ENCODE data around the gene ST3GAL6.

GRCh38 chr3:98745718-98746117 is 17.4 kb upstream of the ST3GAL6 start:
- TF ChIP-seq POLR2A (IDR thresholded peaks at IDR 0.05; ENCODE audit: low read depth, low read length) (no peak), CTCF (IDR thresholded peaks at IDR 0.05; ENCODE audit: extremely low read depth in 1 of 2, insufficient read depth in 1 of 2, low read depth in 1 of 2, low read length in 2 of 2) (no peak), MAX (IDR thresholded peaks at IDR 0.05; ENCODE audit: insufficient read depth, insufficient read length) (no peak), POLR2AphosphoS5 (IDR thresholded peaks at IDR 0.05; ENCODE audit: insufficient read depth, low read depth, low read length) (no peak), MYC (IDR thresholded peaks at IDR 0.05; ENCODE audit: low read depth, low read length) (no peak), EZH2 (IDR thresholded peaks at IDR 0.05; ENCODE audit: borderline replicate concordance, low read depth, low read length, severe bottlenecking) (no peak), JUN (IDR thresholded peaks at IDR 0.05; ENCODE audit: borderline replicate concordance, insufficient read depth, insufficient read length, low read depth) (no peak), GATA2 (IDR thresholded peaks at IDR 0.05; ENCODE audit: insufficient read depth, insufficient read length, low read depth, low read length) (no peak)

All from endothelial cell of umbilical vein (primary cell).